ENCODE data around the gene C4BPB.
A peak's percentile ranks its signal among the peaks of the same experiment; 100 is the strongest.

The C4BPB gene

DNA sequence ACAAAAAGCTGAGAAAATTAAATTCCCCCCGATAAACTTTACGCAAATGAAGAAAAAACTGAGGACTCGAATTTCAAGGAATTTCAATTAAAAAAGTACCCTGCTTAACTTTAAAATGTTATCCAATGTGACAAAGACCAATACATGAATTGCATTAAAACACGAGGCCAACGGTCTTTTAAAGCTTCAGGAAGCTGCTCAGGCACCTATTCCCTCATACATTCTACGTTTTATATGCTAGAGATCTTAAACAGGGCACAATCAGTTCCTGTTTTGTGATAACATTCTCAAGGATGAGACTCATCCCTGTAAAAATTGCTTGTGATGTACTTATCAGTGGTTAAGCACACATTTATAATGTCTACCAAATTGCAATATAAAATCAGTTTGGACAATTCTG, 40.6 kb upstream of the C4BPB start:
- no peak overlapping the region for H3K4me3 ChIP-seq (ENCODE audit: low read depth, low read length)
- DNase-seq (ENCODE audit: low read depth) = no peak
- TF ChIP-seq, protein P1, sequence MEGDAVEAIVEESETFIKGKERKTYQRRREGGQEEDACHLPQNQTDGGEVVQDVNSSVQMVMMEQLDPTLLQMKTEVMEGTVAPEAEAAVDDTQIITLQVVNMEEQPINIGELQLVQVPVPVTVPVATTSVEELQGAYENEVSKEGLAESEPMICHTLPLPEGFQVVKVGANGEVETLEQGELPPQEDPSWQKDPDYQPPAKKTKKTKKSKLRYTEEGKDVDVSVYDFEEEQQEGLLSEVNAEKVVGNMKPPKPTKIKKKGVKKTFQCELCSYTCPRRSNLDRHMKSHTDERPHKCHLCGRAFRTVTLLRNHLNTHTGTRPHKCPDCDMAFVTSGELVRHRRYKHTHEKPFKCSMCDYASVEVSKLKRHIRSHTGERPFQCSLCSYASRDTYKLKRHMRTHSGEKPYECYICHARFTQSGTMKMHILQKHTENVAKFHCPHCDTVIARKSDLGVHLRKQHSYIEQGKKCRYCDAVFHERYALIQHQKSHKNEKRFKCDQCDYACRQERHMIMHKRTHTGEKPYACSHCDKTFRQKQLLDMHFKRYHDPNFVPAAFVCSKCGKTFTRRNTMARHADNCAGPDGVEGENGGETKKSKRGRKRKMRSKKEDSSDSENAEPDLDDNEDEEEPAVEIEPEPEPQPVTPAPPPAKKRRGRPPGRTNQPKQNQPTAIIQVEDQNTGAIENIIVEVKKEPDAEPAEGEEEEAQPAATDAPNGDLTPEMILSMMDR (IDR thresholded peaks at IDR 0.05; ENCODE audit: low read depth, low read length, missing control alignments) = no peak
- in situ Hi-C loops (cut with HindIII; ENCODE audit: low sequenced_read_pairs) = no loop called here

DNA sequence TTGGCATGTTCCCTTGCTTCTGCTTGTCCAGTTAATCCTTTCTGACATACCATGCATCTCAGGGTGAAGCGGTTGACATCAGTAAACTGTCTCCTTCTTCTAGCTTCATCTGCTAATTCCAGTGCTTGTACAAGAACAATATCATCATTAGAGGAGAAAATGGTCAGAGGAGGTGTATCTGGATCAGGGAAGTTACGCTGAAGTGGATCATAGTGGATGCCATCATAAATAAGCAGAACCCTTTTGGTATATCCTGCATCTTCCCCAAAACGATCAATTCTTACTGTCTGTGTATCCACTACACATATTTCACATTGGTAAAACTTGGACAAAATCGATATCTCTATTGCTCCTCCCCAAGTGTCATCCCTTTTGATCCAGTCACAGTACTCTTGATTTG, 39.6 kb upstream of the C4BPB start:
- TF ChIP-seq, protein P1 (IDR thresholded peaks at IDR 0.05; ENCODE audit: low read depth, low read length, missing control alignments) = no peak
- no peak for DNase-seq (ENCODE audit: low read depth)
- H3K4me3 ChIP-seq (ENCODE audit: low read depth, low read length) = no peak overlapping the region
- in situ Hi-C loops (cut with HindIII; ENCODE audit: low sequenced_read_pairs) = no loop called here

DNA sequence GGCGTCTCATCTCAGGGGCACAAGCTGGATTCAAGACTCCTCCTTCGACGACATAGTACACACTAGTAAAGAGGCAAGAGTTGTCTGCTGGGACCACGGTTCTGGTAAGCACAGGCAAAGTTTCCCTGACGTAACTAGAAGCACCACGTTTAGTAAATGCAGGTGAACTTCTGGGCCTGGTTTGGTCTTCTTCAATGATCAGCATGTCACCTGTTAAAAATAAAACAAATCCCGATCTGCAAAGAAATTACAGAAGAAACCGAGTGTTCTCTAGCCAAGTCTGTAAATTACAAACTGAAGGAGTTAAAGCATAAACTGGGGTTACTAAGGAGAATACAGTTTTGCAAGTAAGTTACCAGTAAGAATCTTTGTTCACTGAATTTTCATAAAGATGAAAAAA, 39.1 kb upstream of the C4BPB start:
- in situ Hi-C loops (cut with HindIII; ENCODE audit: low sequenced_read_pairs) = no loop called here
- peak overlapping the region; percentile 99 for H3K4me3 ChIP-seq (ENCODE audit: low read depth, low read length)
- TF ChIP-seq, protein P1 (IDR thresholded peaks at IDR 0.05; ENCODE audit: low read depth, low read length, missing control alignments) = no peak
- no peak for DNase-seq (ENCODE audit: low read depth)

DNA sequence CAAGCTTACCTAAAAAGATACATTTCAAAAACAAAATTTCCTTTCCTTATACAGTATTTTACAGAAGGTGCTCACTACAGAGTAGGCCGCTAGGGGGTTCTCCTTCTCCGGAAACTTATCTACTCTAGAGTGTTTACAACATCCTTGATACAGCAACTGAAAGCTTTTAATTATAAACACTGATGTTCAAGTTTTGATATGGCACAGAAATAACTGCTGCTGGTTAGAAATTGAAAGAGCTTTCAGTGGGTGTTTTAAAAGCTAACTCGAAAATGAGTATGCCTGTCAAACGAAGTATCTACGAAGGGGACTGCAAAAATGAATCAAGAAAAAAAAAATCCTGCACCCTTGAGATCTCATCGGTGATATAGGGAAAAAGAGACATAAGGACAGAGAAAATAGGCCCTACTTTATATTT, 38.7 kb upstream of the C4BPB start:
- peak overlapping the region; percentile 99 for H3K4me3 ChIP-seq (ENCODE audit: low read depth, low read length)
- TF ChIP-seq, protein P1 (IDR thresholded peaks at IDR 0.05; ENCODE audit: low read depth, low read length, missing control alignments) = peak; percentile 85
- in situ Hi-C loops (cut with HindIII; ENCODE audit: low sequenced_read_pairs) = no loop called here
- peak; percentile 13 for DNase-seq (ENCODE audit: low read depth)

DNA sequence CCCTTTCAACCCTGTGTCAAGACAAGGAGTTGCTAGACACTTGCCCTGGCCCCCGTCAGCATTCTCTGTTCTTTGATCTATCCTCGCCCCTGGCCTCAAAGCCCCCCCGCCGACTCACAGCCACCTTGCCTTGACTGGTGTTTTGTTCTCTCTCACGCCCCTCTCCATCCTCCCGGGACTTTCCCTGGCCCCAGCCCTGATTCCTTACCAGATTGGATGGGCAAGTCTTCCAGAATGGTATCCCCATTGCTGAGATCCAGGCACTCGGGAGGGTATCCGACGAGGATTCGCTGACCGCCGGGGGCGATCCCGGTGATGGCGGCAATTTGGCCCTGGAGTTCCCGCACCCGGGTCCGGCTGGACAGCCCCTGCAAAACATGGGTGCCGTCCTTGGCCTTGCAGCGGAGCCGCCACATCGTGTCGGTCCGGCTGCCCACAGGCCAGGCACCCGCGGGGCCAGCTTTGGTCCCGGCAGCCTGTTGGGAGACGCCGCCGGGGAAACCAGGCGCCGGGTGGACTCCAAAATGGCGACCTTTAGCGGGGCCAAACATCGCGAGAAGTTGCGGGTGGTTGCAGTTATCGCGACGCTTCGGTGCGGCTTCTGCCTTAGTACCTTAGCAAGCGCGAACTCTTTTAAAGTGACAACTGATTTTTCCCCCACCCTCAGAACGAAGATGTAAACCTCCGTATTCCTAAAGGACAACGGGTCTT, 38.0 kb upstream of the C4BPB start:
- in situ Hi-C loops (cut with HindIII; ENCODE audit: low sequenced_read_pairs) = no loop called here
- TF ChIP-seq, protein P1 (IDR thresholded peaks at IDR 0.05; ENCODE audit: low read depth, low read length, missing control alignments) = peak; percentile 5
- H3K4me3 ChIP-seq (ENCODE audit: low read depth, low read length) = peak overlapping the region; percentile 99
- DNase-seq (ENCODE audit: low read depth) = peak; percentile 83

DNA sequence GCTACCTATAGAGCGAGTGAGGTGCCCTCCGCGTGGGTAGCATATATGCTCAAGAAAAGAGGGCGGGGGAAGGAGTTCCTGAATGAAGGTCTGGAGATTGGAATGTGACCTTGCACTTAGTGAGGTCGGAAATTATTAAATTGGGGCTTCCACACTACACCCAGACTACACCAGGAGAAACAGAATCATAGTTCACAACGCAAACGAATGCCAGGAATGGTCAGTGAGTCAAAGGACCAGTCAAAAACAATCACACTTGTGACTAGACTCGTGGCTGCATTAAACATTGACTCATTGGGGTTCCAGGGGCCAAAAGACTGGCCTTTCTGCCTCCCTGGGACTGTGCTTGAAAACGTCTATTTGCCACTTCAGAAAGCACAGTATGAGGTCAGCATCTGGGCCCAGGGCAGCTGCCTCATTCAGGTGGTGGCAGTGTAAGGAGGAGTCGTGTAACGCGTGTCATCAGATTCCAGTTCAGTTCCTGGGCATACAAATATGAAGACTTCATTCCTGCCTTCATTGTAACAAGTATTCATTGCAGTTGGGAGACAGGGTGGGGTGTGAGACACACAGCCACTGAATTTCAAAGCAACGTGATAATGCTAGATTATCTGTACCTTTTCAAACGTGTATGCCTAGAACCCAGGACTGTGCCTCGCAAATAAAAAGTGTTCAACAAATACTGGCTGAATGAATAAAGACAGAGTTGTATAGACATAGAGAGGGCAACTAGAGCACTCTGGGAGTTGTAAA, 37.3 kb upstream of the C4BPB start, which contains the start of gene YOD1:
Gene YOD1, minus strand, starts transcription at position 18 of the 753 bp plus-strand sequence. CDS start 178 bp downstream, outside the sequence.
- no peak for DNase-seq (ENCODE audit: low read depth)
- in situ Hi-C loops (cut with HindIII; ENCODE audit: low sequenced_read_pairs) = no loop called here
- peak within 1 kb of the TSS; percentile 99 for H3K4me3 ChIP-seq (ENCODE audit: low read depth, low read length)
- TF ChIP-seq, protein P1 (IDR thresholded peaks at IDR 0.05; ENCODE audit: low read depth, low read length, missing control alignments) = no peak

Measured in astrocyte of the cerebellum (primary cell).